Measurements from ENCODE around the gene PHLPP1.

PHLPP1 gene

GRCh38 chr18:62857263-62857976, 142.1 kb downstream of the PHLPP1 start:
- no peak for DNase-seq

DNA sequence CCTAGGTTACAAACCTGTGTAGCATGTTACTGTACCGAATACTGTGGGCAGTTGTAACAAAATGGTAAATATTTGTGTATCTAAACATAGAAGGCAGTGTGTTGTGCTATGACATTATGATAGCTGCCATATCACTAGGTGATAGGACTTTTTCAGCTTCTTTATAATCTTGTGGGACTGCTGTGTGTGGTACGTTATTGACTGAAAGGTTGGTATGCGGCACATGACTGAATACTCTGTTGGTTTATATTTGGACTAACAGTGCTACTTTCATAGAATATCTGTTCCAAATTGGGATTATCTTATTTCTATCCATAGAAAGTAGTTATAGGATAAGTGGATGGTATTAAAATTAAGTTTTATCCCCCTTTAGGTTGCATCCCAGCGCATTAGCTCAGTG, 144.7 kb downstream of the PHLPP1 start:
- DNase-seq: no peak

DNA sequence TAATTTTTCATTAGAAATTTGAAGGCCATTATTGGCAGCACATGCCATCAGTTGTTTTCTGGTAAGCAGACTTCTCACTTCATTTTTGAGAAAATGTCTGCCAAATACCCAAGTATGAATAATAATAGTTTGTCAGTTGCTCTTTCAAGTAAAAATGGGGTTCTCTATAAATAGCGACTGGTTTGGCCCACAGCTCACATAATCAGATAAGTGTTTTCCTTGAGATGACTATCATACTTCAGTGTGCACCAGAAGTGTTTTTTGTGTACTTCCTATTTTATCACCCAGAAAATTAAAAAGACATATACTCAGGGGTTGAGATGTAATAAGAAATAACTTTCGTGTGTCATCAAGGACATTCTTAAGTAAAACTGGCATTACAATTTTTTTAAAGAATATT, 147.1 kb downstream of the PHLPP1 start:
- no peak for DNase-seq

DNA sequence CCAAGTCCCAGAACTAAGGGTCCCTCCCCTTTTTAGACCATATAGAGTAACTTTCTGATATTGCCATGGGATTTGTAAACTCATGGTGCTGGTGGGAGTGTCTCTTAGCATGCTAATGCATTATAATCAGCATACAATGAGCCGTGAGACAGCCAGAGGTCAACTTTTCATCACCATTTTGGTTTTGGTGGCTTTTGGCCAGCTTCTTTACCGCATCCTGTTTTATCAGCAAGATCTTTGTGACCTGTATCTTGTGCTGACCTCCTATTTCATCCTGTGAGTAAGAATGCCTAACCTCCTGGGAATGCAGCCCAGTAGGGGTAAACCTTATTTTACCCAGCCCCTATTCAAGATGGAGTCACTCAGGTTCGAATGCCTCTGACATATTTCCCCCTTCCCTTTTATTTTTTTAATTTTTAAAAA, 148.2 kb downstream of the PHLPP1 start:
- no peak for DNase-seq

- DNase-seq: no peak
These were observed 150.2 kb downstream of the PHLPP1 start for GRCh38 chr18:62865498-62865897.

GRCh38 chr18:62867534-62867933, 152.2 kb downstream of the PHLPP1 start:
- no peak for DNase-seq

GRCh38 chr18:62868645-62869044, 153.3 kb downstream of the PHLPP1 start:
- no peak for DNase-seq

DNA sequence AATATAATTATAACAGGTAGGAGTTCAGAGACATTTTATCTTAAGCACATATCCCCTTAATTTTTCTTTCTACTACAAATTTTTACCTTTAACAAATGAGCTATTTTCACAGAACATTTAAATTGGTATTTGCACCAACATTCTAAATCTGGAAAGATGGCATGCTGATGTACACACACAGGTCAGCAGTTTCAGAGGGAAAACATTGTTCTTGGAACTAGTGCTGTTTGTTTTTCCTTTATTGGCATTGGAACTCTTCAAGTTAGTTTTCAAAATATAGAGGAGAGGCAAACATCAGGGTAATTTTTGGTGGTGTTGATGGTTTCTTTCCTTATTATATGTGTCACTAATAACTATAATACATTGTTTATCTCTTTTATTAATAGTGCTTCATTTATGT, 155.3 kb downstream of the PHLPP1 start:
- no peak for DNase-seq

GRCh38 chr18:62875323-62875722, 160.0 kb downstream of the PHLPP1 start:
- no peak for DNase-seq

GRCh38 chr18:62876111-62876510, 160.8 kb downstream of the PHLPP1 start:
- DNase-seq: no peak

GRCh38 chr18:62876828-62877227, 161.5 kb downstream of the PHLPP1 start:
- no peak for DNase-seq

DNA sequence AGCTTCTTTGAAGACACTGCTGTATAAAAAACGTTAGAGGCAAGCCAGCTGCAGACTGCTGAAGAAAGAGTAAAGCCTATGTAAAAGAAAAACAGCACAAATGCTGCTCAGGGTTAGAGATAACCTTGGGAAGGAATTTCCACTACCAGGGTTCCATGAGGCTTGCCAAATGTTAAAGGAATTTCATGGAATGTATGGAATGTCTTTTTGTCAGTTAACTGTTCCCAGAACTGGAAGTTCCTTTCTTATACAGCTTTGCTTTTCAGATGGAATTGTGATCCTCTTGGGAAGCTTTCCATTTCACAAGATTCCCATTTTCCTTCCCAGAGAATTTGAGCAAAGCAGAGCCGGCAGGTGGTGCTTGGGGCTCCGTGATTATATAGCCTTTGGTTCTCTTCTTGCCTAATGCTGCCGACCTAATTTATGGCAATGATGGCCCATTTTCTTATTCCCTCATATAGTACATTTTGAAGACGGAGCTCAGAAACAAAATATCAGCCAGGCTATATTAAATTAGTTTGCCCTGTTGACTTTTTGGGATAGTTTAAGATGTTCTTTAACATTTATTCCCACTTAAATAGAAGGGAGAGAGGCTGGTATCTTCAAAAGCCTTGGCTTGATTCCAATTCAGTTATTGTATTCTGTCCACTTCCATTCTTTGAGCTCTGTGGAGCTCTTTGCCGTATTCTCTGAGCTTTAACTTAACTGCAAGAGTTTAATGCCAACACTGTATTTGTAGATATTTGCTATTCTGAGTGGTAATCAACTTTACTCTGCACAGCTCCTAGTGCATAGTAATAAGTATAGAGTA, 162.3 kb downstream of the PHLPP1 start:
- DNase-seq: no peak

DNA sequence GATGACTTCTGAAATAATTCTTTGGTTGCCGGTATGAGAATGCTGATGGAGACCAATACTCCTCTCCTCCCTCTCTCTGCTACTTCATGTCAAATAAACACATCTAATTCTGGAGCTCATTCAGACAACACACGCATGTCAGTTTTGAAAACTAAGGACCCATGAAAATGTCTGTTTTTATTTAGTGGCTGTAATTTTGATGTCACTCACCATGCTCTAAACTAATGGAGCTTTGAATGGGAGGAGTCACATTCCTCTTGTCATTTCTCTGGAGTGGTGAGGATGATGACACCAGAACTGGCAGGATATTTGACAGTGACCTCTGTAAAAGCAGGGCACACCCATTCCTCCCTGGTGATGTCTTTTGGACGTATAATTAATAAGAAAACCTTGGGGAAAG, 163.0 kb downstream of the PHLPP1 start:
- DNase-seq: no peak

- no peak for DNase-seq
These were observed 164.7 kb downstream of the PHLPP1 start for GRCh38 chr18:62880034-62880433.

GRCh38 chr18:62880673-62881364, 165.5 kb downstream of the PHLPP1 start:
- DNase-seq: no peak

- DNase-seq: no peak
These were observed 166.2 kb downstream of the PHLPP1 start for GRCh38 chr18:62881509-62882016.

- no peak for DNase-seq
These were observed 168.8 kb downstream of the PHLPP1 start for GRCh38 chr18:62883937-62884735.

DNA sequence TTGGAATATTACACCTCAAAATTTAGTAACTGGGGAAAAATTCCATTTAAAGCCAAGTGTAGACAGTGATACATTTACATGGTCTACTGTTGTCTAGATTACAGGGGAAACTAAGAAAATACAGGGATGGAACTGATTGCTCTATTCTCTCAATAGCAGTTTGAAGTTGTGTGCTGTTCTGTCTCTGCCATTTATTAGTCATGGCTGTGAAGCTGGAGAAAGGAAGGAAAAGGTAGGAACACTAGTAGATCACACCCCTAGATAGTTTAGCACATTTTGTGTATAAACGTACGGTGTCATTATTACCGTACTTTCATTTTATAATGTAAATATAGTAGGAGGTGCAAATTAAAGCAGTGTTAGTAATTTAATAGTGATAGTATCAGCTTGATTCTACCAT, 170.5 kb downstream of the PHLPP1 start:
- DNase-seq: no peak

DNA sequence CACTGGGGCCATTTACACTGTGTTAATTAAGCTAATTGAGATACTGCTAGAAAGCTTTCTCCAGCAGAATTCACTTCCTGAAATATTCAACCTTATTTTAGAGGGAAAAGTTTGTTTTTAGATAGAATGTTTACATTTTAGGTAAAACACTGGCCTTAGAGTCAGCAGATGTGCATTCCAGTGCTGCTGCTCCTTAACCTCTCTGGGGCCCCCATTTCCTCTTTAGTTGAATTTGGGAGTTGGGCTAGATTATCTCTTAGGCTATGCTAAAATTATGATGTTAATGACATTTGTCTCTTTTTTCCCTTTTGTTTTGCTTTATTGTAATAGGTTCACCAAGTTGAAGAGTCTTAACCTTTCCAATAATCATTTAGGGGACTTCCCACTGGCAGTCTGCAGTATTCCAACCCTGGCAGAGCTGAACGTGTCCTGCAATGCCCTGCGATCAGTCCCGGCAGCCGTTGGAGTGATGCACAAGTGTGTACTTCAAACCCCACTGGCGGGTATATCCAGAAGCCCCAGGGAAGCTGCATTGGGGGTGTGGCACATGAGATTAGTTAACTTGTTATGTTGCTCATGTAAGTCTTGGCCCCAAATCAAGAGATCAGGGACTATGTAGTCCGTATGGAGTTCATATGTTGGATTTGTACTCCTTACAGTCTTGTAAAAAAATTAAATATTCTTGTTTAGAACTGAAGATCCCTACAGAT, 179.5 kb downstream of the PHLPP1 start:
- DNase-seq: no peak

DNA sequence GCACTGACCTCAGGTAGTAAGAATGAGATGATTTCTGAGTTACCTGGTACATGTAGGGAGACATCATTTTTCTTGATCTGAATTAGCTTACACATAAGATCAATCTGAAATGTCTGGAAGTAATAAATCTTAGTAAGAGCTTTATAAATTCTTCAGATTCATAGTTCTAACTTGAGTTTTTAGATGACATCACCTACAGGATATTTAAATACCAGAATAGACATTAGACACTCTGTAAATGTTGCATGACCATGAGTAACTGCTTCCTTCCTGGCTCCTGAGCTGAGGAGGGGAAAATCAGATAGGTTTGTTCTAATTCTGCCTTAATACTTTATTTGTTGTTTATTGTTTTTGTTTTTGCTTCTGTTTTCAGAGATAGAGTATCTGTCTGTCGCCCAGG, 181.8 kb downstream of the PHLPP1 start:
- no peak for DNase-seq

GRCh38 chr18:62898359-62898758, 183.0 kb downstream of the PHLPP1 start:
- no peak for DNase-seq

- DNase-seq: no peak
These were observed 184.2 kb downstream of the PHLPP1 start for GRCh38 chr18:62899534-62899933.
